HG03097 (cell line): ENCODE measurements around the gene ELOVL6.

Experiments
- ATAC-seq: cut with Tn5 transposase; IDR thresholded peaks from one replicate; pipeline ENCODE4 v1.9.1; 2021; ENCODE audit not compliant: unreplicated experiment, low FRiP score

ELOVL6 gene

DNA sequence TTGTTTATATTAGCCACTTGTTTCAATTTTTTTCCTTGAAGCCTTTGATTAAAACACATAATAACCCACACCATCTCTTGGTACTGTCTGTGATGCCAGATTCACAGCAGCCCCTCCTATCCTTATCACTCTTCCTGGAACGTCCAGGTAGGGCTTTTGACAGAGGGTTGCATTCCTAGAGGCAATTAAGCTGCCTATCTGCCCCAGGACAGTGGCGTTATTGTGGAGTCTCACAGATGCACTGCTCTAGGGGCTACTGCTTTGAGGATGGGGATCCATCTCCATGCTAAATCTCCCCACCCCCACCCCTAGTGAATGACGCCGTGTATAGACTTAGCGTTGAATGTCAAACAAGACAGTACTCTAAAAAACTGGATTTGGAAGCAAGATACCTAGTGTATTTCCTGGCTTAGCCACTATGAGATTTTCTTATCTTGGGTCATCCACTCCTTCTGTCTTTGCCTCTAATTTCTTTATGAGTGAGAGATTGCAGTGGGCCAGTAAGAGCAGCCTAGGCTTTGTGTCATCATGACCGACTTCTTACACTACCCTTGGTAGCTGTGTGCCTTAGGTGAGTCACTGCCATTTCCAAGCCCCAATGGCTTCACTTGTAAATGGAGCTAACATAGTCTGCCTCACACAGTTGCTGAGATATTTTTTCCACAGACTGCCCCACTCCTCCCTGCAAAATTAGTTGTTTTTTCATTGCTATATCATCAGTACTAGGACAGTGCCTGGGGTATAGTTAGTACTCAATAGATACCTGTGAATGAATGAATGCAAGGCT lies 194.8 kb downstream of the ELOVL6 start:
- ATAC-seq = no peak

- ATAC-seq = no peak
These were observed 196.1 kb downstream of the ELOVL6 start for GRCh38 chr4:110002326-110002725.

DNA sequence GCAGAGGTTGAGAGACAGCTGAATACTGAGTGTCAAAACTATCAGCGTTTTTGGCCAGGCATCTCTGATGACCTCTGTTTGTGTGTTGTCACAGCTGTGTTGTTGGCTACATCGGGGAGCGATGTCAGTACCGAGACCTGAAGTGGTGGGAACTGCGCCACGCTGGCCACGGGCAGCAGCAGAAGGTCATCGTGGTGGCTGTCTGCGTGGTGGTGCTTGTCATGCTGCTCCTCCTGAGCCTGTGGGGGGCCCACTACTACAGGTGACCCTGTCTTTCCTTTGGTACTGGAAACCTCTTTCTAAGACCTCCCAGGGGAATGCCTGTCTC lies 198.9 kb downstream of the ELOVL6 start:
- no peak for ATAC-seq

GRCh38 chr4:109998867-109999584 lies 199.4 kb downstream of the ELOVL6 start:
- ATAC-seq = no peak

DNA sequence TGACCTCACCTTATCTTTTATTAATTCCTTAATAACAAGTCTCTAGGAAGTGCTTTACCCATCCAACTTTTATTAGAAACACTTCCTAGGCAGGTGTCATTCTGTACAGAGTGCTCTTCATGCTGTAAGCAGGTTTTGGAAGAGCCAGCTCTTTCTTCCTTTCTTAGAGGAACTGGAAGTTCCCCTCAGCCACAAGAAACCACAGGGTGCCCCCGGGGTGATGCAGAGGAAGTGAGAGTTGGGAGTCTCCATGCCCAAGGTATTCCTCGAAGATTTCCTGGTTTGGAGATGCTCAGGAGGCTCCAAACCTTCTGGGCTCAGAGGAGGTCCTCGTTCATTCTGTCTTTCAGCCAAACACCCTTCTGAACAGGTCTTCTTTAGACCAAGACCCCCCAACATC lies 201.9 kb downstream of the ELOVL6 start:
- ATAC-seq = no peak
